ENCODE data around the gene GATA2. TPM values are rescaled to one million over a fixed set of nuclear protein-coding genes. Genes with fewer than 3 reads are reported as not detected.

The GATA2 gene
- total and polyA plus RNA-seq, 2 experiments from 2014 or later: 23.8 to 34.0 TPM

DNA sequence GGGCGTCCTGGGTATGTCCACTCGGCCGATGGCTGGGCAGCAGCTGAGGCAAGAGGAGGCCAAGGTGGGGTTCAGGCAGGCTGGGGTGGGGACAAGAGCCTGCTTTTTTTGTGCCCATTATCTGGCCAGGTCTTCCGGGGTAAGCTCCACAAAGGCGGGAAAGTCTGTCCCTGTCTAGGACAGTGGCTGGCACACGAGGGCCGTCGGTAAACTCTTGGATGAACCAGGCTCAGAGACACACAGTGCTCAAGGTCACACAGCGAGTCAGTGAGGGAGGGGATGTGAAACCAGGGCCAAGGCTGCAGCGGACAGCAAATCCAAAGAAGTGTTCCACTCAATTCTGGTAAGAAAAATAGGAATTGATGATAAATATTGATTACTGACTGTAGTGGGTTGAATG lies 29.2 kb downstream of the GATA2 start:
- Histone ChIP-seq H3K9me2 (ENCODE audit: insufficient read depth) (no peaks in the 10 kb centered on the region), H3K36me3 (ENCODE audit: low read depth) (no peaks in the 10 kb centered on the region), H3K4me1 (ENCODE audit: insufficient read depth) (no peaks in the 10 kb centered on the region), H3K27me3 (replicated peaks; ENCODE audit: insufficient read depth) (peaks cover 10% of the 10 kb centered on the region), H2AFZ (no peak overlapping the region), H3K27ac (no peak overlapping the region), H3K4me3 (no peak overlapping the region), H3K4me2 (ENCODE audit: unreplicated experiment) (no peak overlapping the region), H4K20me1 (ENCODE audit: insufficient read depth) (no peaks in the 10 kb centered on the region), H3F3A (ENCODE audit: insufficient read depth) (no peaks in the 10 kb centered on the region), H3K9me3 (ENCODE audit: low read depth) (no peaks in the 10 kb centered on the region), H3K79me2 (ENCODE audit: insufficient read depth) (no peaks in the 10 kb centered on the region), H3K9ac (no peak overlapping the region)
- TF ChIP-seq EZH2 (IDR thresholded peaks at IDR 0.05; ENCODE audit: insufficient read depth, poor library complexity, severe bottlenecking) (no peak), EZH2phosphoT487 (IDR thresholded peaks at IDR 0.05; ENCODE audit: insufficient read depth, low read depth) (no peak)
- no peak for DNase-seq
- 67 to 70% methylated on average over 10 of the region's 10 CpGs for WGBS, 2 experiments (ENCODE audit: low coverage in 1 of 2, low lambda C conversion rate in 2 of 2, missing lambda C conversion rate in 2 of 2)
- in situ Hi-C loops (cut with MboI): no loop called here

DNA sequence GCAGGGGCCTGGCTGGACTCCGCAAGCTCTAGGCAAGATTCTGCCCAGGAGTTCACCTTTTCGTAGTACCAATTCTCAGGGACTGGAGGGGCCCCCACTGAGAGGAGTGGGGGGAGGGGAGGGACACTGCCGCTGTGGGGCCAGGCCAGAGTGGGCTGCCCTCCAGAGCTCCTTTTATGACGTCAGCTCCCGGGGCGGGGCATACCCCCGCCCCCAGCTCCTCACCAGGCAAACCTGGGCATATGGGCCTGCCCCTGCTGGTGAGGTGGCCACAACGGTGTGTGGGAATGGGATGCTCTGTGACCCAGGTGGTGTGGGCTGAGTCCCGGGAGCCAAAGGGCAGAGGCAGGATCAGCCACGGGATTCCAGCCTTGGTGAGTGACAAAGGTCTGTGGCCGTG lies 29.6 kb downstream of the GATA2 start:
- Histone ChIP-seq H3F3A (ENCODE audit: insufficient read depth) (no peaks in the 10 kb centered on the region), H3K4me3 (no peak overlapping the region), H3K9ac (no peak overlapping the region), H2AFZ (no peak overlapping the region), H3K9me2 (ENCODE audit: insufficient read depth) (no peaks in the 10 kb centered on the region), H3K4me1 (ENCODE audit: insufficient read depth) (no peaks in the 10 kb centered on the region), H3K79me2 (ENCODE audit: insufficient read depth) (no peaks in the 10 kb centered on the region), H3K4me2 (ENCODE audit: unreplicated experiment) (no peak overlapping the region), H3K36me3 (ENCODE audit: low read depth) (no peaks in the 10 kb centered on the region), H4K20me1 (ENCODE audit: insufficient read depth) (no peaks in the 10 kb centered on the region), H3K9me3 (ENCODE audit: low read depth) (no peaks in the 10 kb centered on the region), H3K27me3 (replicated peaks; ENCODE audit: insufficient read depth) (peaks cover 10% of the 10 kb centered on the region), H3K27ac (no peak overlapping the region)
- 62 to 68% methylated on average over 9 to 11 of the region's 11 CpGs for WGBS, 2 experiments (ENCODE audit: low coverage in 1 of 2, low lambda C conversion rate in 2 of 2, missing lambda C conversion rate in 2 of 2)
- in situ Hi-C loops (cut with MboI): no loop called here
- TF ChIP-seq EZH2phosphoT487 (IDR thresholded peaks at IDR 0.05; ENCODE audit: insufficient read depth, low read depth): no peak
- TF ChIP-seq EZH2 (IDR thresholded peaks at IDR 0.05; ENCODE audit: insufficient read depth, poor library complexity, severe bottlenecking): no peak
- DNase-seq: no peak

DNA sequence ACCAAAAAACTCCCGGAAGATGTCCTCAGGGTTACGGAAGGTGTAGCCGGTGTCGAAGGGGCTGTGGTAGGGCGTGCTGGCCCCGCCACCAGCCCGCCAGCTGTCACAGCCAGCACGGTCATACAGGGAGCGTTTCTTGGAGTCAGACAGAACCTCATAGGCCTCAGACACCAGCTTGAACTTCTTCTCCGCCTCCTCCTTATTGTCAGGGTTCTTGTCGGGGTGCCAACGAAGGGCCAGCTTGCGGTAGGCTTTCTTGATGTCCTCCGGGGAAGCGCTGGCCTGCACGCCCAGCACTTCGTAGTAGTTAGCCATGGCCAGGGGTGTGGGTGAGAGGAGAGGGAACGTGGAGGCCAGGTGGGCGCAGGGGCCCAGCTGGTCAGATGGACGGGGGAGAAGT lies 30.1 kb downstream of the GATA2 start:
- in situ Hi-C loops (cut with MboI): no loop called here
- TF ChIP-seq EZH2 (IDR thresholded peaks at IDR 0.05; ENCODE audit: insufficient read depth, poor library complexity, severe bottlenecking) (no peak), EZH2phosphoT487 (IDR thresholded peaks at IDR 0.05; ENCODE audit: insufficient read depth, low read depth) (no peak)
- Histone ChIP-seq H3K9me2 (ENCODE audit: insufficient read depth) (no peaks in the 10 kb centered on the region), H3K9me3 (ENCODE audit: low read depth) (no peaks in the 10 kb centered on the region), H3K4me1 (ENCODE audit: insufficient read depth) (no peaks in the 10 kb centered on the region), H3K36me3 (ENCODE audit: low read depth) (no peaks in the 10 kb centered on the region), H3K27me3 (replicated peaks; ENCODE audit: insufficient read depth) (peaks cover 10% of the 10 kb centered on the region; the same call in 1 of the 2 replicates), H3K27ac (no peak overlapping the region), H3K79me2 (ENCODE audit: insufficient read depth) (no peaks in the 10 kb centered on the region), H3K4me2 (ENCODE audit: unreplicated experiment) (no peak overlapping the region), H3F3A (ENCODE audit: insufficient read depth) (no peaks in the 10 kb centered on the region), H3K9ac (no peak overlapping the region), H4K20me1 (ENCODE audit: insufficient read depth) (no peaks in the 10 kb centered on the region), H3K4me3 (no peak overlapping the region), H2AFZ (no peak overlapping the region)
- WGBS, 2 experiments (ENCODE audit: low coverage in 1 of 2, low lambda C conversion rate in 2 of 2, missing lambda C conversion rate in 2 of 2): 88 to 93% methylated on average over 20 of the region's 20 CpGs
- no peak for DNase-seq

DNA sequence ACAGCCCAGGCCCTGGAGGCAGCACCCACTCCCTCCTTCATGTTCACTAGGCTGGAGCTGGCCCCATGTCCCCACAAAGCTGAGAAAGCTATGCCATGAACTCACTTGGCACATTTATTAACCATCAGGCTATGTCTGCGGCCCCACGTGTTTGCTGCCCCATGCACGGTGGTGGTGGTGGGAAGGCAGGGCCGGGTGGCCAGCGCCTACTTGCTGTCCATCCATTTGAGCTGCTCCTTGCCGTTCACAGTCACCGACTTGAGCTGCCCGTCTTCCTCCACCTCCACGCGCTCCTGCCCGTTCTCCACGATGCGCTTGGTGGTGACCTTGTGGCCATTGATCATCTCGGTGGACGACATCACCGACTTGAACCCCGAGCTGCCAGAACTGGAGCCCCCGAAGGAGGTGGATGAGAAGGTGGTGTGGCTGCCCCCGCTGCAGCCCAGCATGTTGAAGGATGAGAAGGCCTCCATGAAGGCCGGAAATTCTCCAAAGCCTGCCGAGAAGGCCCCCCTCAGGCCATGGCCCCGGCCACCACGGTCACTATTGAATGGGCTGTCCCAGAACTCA lies 30.6 kb downstream of the GATA2 start:
- Histone ChIP-seq H3F3A (ENCODE audit: insufficient read depth) (no peaks in the 10 kb centered on the region), H3K9ac (no peak overlapping the region), H3K9me2 (ENCODE audit: insufficient read depth) (no peaks in the 10 kb centered on the region), H3K79me2 (ENCODE audit: insufficient read depth) (no peaks in the 10 kb centered on the region), H3K9me3 (ENCODE audit: low read depth) (no peaks in the 10 kb centered on the region), H3K4me3 (no peak overlapping the region), H3K27ac (no peak overlapping the region), H3K4me1 (ENCODE audit: insufficient read depth) (no peaks in the 10 kb centered on the region), H3K36me3 (ENCODE audit: low read depth) (no peaks in the 10 kb centered on the region), H2AFZ (no peak overlapping the region), H4K20me1 (ENCODE audit: insufficient read depth) (no peaks in the 10 kb centered on the region), H3K27me3 (replicated peaks; ENCODE audit: insufficient read depth) (peaks cover 10% of the 10 kb centered on the region; the same call in 1 of the 2 replicates), H3K4me2 (ENCODE audit: unreplicated experiment) (no peak overlapping the region)
- WGBS, 2 experiments (ENCODE audit: low coverage in 1 of 2, low lambda C conversion rate in 2 of 2, missing lambda C conversion rate in 2 of 2): 90 to 95% methylated on average over 23 of the region's 23 CpGs
- TF ChIP-seq EZH2 (IDR thresholded peaks at IDR 0.05; ENCODE audit: insufficient read depth, poor library complexity, severe bottlenecking): no peak
- no peak for TF ChIP-seq EZH2phosphoT487 (IDR thresholded peaks at IDR 0.05; ENCODE audit: insufficient read depth, low read depth)
- in situ Hi-C loops (cut with MboI): no loop called here
- no peak for DNase-seq

DNA sequence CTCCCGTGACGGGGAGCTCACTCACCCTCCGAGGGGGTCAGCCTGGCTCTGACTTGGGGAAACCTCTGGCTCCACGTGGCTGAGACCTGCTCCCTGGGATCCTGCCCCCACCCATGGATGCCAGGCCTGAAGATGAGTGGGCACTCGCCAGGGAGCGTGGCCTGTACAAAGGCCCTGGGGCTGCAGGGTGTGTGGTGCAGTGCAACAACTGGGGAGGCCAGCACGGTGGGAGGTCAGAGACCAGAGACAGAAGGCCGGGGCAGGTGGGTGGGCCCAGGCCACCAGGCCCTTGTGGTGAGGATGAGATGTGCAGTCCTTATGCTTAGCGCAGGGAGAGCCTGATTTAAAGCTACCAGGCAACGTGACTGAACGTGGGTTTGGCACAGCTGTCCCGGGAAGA lies 31.3 kb downstream of the GATA2 start:
- DNase-seq: no peak
- H3K4me1 ChIP-seq (ENCODE audit: insufficient read depth): no peaks in the 10 kb centered on the region
- H3K79me2 ChIP-seq (ENCODE audit: insufficient read depth): no peaks in the 10 kb centered on the region
- peaks cover 10% of the 10 kb centered on the region for H3K27me3 ChIP-seq (replicated peaks; ENCODE audit: insufficient read depth)
- no peak overlapping the region for H3K27ac ChIP-seq
- H3F3A ChIP-seq (ENCODE audit: insufficient read depth): no peaks in the 10 kb centered on the region
- H3K4me2 ChIP-seq (ENCODE audit: unreplicated experiment): no peak overlapping the region
- no peaks in the 10 kb centered on the region for H4K20me1 ChIP-seq (ENCODE audit: insufficient read depth)
- in situ Hi-C loops (cut with MboI): no loop called here
- H2AFZ ChIP-seq: no peak overlapping the region
- no peaks in the 10 kb centered on the region for H3K36me3 ChIP-seq (ENCODE audit: low read depth)
- H3K9me2 ChIP-seq (ENCODE audit: insufficient read depth): no peaks in the 10 kb centered on the region
- no peak for TF ChIP-seq EZH2 (IDR thresholded peaks at IDR 0.05; ENCODE audit: insufficient read depth, poor library complexity, severe bottlenecking)
- TF ChIP-seq EZH2phosphoT487 (IDR thresholded peaks at IDR 0.05; ENCODE audit: insufficient read depth, low read depth): no peak
- 76 to 78% methylated on average over 12 of the region's 12 CpGs for WGBS, 2 experiments (ENCODE audit: low coverage in 1 of 2, low lambda C conversion rate in 2 of 2, missing lambda C conversion rate in 2 of 2)
- H3K9me3 ChIP-seq (ENCODE audit: low read depth): no peaks in the 10 kb centered on the region
- H3K4me3 ChIP-seq: no peak overlapping the region
- no peak overlapping the region for H3K9ac ChIP-seq
